ENCODE data around the gene CCDC87. TPM values are rescaled to one million over a fixed set of nuclear protein-coding genes. Genes with fewer than 3 reads are reported as not detected.
A peak's percentile ranks its signal among the peaks of the same experiment; 100 is the strongest.

The CCDC87 gene
- total RNA-seq, 4 donors from 2014 or later, result 0.35 to 0.38 TPM; not detected in 2

- Histone ChIP-seq H3K4me3 (no peak overlapping the region), H3K36me3 (peaks cover 0 to 69% (median 0%) of the 10 kb centered on the region in 3 donors), H3K9me3 (no peaks in the 10 kb centered on the region), H3K27ac (no peak overlapping the region), H3K4me1 (no peaks in the 10 kb centered on the region), H3K27me3 (no peaks in the 10 kb centered on the region)
- no peak for TF ChIP-seq CTCF (IDR thresholded peaks at IDR 0.05)
- DNase-seq, result no peak
These were observed 36.5 kb upstream of the CCDC87 start for GRCh38 chr11:66629356-66629755.

GRCh38 chr11:66628061-66628603 is 35.3 kb upstream of the CCDC87 start:
- H3K27ac ChIP-seq, result no peak overlapping the region
- H3K27me3 ChIP-seq, result no peaks in the 10 kb centered on the region
- H3K36me3 ChIP-seq, result peaks cover 0 to 73% (median 0%) of the 10 kb centered on the region in 3 donors
- no peak overlapping the region for H3K4me3 ChIP-seq
- no peak for DNase-seq
- H3K9me3 ChIP-seq, result no peaks in the 10 kb centered on the region
- peaks cover 0 to 10% (median under 1%) of the 10 kb centered on the region in 4 donors for H3K4me1 ChIP-seq
- TF ChIP-seq CTCF (IDR thresholded peaks at IDR 0.05), result no peak
- no peak for TF ChIP-seq POLR2A (IDR thresholded peaks at IDR 0.05)

- H3K36me3 ChIP-seq, result peaks cover 0 to 76% (median 0%) of the 10 kb centered on the region in 3 donors
- no peaks in the 10 kb centered on the region for H3K9me3 ChIP-seq
- peaks cover 0 to 22% (median 5%) of the 10 kb centered on the region in 4 donors for H3K4me1 ChIP-seq
- no peak overlapping the region for H3K27ac ChIP-seq
- no peaks in the 10 kb centered on the region for H3K27me3 ChIP-seq
- no peak overlapping the region for H3K4me3 ChIP-seq
- TF ChIP-seq CTCF (IDR thresholded peaks at IDR 0.05) (no peak), POLR2A (IDR thresholded peaks at IDR 0.05) (no peak)
- DNase-seq, result peak in 1 of 3 donors; percentile 41
These were observed 34.1 kb upstream of the CCDC87 start for GRCh38 chr11:66626926-66627325.

GRCh38 chr11:66626382-66626781 is 33.5 kb upstream of the CCDC87 start:
- H3K27me3 ChIP-seq, result no peaks in the 10 kb centered on the region
- no peak overlapping the region for H3K27ac ChIP-seq
- no peak overlapping the region for H3K4me3 ChIP-seq
- H3K4me1 ChIP-seq, result peaks cover 0 to 28% (median 5%) of the 10 kb centered on the region in 4 donors
- TF ChIP-seq CTCF (IDR thresholded peaks at IDR 0.05), result no peak
- TF ChIP-seq POLR2A (IDR thresholded peaks at IDR 0.05), result no peak
- no peaks in the 10 kb centered on the region for H3K9me3 ChIP-seq
- DNase-seq, result no peak
- peaks cover 0 to 78% (median 0%) of the 10 kb centered on the region in 3 donors for H3K36me3 ChIP-seq

- Histone ChIP-seq H3K36me3 (peaks cover 0 to 78% (median 0%) of the 10 kb centered on the region in 3 donors), H3K27me3 (no peaks in the 10 kb centered on the region), H3K4me3 (no peak overlapping the region), H3K4me1 (peaks cover 0 to 34% (median 7%) of the 10 kb centered on the region in 4 donors), H3K9me3 (no peaks in the 10 kb centered on the region), H3K27ac (no peak overlapping the region)
- TF ChIP-seq POLR2A (IDR thresholded peaks at IDR 0.05) (no peak), CTCF (IDR thresholded peaks at IDR 0.05) (no peak)
- DNase-seq, result no peak
These were observed 32.9 kb upstream of the CCDC87 start for GRCh38 chr11:66625752-66626149.

Measured in Peyer's patch (tissue), 4 donors.